GM19239 (cell line): ENCODE measurements around the gene USP13.

ENCODE experiments used
- DNase-seq: peaks from one replicate; pipeline ENCODE4 v3.0.0; 2011; ENCODE audit warnings: low spot score; ENCODE audit not compliant: insufficient read length
- FAIRE-seq: peaks from 2 replicates; lab custom pipeline; 2011; peaks lifted over from hg19 to GRCh38; lab: Jason Lieb, UNC

USP13 gene

GRCh38 chr3:179729981-179730380, 77.1 kb downstream of the USP13 start:
- FAIRE-seq (no peak), DNase-seq (no peak)

DNA sequence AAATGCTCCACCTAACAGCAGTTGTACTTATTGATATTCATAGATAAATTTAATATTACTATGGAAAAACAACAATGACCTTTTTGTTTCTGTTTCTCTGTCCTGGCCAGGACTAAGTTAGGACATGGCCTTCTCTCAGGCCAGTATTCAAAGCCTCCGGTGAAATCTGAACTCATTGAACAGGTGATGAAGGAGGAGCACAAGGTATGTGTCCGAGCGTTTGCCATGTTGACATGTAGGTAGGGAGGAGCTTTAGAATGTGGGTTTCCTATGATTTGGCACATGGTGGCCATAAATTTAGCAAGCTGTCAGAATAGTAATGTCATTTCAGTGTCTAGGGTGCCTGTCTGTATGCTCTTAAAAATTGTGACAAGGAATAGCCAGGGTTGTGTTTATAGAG, 77.7 kb downstream of the USP13 start:
- no peak for DNase-seq

DNA sequence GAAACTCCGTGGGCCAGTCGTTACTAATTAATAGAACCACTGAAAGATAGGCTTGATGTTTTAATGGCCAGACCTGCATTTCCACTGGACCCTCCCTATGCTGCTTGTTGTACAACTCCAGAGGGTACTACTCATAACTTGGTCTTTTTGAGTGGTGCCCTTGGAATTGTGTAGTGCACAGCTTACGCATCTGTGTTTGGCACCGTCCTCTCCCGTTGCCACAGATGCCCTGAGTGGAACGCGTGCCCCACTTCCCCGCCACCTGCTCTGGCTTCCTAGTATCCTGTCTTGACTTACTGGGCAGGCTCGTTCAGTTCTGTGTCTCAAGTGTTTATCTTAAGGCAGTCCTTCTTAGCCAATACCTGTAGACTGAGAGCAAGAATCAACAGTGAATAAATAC, 78.7 kb downstream of the USP13 start:
- no peak for DNase-seq
- no peak for FAIRE-seq

More for the DNA sequence above, 77.7 kb downstream of the USP13 start:
- no peak for FAIRE-seq

DNA sequence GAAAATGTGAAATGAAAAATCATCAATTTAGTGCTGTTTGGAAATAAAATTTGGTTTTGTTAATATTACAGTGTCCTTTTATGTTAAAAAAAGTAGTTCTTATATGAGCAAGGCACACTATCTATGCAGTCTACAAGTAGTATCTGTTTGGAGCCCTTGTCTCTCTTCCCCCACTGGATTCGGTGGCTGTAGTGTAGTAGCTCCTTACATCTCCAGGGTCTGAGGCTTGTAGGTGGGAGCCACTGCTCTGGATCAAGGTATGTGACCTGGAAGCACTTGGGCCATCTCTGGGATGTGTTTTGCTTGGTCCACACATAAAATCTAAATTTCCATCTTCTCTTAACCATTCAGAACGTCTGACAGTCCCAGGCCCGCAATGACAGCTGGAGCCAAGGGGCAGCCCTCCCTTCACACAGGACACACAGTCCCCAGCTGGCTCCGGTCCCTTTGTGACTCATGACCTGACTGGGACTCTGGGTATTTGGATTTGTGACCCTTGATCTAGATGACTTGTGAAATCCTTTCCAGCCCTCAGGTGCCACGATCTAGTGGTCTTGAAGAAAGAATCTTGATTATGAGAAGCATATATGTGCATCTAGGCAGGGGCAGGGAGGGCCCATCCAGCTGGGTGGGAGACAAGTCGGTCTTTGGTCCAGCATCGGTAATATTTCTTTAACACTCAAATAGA, 80.0 kb downstream of the USP13 start:
- FAIRE-seq (no peak), DNase-seq (no peak)

- FAIRE-seq (no peak), DNase-seq (no peak)
Measured at GRCh38 chr3:179733797-179734196, 81.0 kb downstream of the USP13 start.

DNA sequence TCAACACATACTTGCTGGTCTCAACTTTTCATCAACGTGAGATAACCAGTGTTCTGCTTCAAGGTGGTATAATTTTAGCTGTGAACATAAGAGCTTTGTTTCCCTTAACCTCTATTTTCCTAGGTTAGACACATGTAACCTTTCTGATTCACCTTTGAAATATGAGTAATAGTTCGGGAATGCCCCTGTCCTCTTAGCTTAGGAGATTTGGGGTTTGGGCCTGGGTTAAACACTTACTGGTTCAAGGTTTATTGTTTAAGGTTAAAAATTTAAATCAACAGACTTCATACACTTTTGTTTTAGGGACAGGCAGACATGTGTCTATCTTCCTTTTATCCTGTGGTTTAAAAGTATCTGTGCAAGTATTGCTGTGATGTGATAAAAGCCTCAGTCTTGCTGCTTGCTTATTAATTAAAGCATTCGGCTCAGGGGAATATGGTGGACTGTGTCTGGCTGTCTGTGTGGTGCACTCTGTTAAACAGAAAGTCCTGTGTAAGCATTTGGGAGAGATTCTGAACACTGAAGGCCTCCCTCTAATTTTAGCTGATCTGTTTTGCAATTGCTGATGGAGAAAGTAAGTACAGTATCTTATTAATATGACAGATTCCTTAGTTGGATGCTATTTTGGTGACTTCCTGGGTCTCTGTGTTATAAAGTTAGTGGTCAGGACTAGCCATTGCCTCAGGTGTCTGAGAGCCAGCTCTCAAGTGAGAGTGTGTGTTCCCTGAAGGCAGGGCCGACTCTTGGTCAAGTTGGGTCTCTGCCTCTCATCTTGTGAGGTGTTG, 81.8 kb downstream of the USP13 start:
- FAIRE-seq (no peak), DNase-seq (no peak)

DNA sequence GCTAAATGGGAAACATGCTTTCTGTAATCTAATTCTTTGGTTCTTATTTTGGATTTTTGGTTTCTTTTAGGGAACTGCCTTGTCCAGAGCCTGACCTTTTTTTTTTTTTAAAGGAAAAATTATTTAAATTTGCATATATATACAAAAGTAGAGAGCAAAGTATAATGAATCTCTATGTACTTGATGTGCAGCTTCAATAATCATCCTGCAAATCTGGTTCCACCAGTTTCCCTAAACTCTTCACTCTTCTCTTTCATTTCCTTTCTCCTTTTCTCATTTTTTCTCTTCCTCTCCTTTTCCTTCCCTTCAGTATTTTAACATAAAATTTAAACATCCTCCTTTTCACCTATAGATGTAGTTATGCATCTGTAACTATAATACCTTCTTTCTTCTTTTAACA, 82.5 kb downstream of the USP13 start:
- no peak for DNase-seq
- FAIRE-seq, result no peak

DNA sequence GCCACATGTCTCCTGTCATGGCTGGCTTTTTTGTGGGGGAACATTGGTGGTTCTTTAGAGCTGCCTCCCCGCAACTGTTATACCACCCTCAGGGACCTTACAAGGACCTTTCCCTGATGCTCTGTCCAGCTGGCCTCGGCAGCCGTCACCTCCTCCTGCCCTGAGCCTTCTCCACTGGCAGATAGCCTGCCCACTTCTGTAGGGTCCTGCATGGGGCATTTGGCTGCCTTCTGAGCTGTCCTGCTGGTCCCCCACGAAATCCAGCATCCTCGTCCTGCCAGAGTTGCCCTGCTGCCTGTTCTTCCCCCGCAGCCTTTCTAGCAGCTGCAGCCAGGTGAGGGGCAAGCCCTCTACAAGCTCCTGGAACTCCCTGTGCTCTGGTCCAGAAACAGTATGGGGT, 86.2 kb downstream of the USP13 start:
- FAIRE-seq (no peak), DNase-seq (no peak)

DNA sequence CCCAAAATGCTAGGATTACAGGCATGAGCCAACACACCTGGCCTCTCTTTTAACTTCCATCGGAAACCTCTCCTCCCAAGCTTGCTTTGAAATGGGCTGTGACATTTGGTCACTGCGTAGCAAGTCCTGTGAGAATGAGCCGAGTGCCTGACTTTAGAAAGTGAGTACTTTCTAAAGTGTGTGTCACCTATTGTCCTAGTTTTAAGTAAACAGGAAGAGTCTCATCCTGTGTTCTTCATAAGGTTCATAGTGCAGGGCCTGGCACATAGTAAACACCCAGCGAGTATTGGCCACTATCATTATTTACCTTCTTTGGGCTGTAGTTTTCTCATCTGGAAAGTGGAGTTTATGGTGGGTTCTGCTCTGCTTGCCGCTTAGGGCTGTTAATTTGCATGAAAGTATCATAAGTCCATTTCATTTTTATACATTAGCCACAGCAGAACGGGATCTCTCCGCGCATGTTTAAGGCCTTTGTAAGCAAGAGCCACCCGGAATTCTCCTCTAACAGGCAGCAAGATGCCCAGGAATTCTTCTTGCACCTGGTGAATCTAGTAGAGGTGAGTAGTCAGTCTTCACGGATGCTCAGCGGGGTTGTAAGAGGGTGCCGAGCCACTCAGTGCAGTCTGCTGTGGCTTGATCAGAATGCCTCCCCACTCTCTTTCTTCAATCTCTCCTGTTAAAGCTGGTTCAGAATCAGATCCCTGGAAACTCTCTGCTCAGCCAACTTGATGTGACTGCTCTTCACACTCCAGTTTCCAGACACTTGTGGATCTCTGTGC, 87.2 kb downstream of the USP13 start:
- FAIRE-seq (no peak), DNase-seq (no peak)

- FAIRE-seq (no peak), DNase-seq (no peak)
Measured at GRCh38 chr3:179743913-179744312, 91.1 kb downstream of the USP13 start.

DNA sequence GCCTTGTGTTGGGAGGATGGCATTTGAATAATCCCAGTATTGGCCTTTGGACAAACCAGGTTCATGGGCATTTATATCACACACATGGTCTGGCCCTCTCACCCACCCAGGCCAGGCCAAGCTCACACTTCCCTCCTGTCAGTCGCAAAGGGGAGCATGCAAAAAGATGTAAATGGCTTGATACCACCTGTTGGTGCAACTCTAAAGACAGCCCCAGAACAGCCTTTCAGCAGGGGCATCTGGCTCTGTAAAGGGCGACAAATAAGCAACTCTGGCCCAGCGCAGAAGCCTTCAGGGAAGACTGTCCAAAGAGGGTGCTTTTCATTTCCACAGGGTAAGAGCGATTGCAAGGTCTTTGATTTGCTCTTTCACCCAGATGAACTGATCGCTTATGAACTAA, 91.8 kb downstream of the USP13 start:
- FAIRE-seq, result no peak
- no peak for DNase-seq

GRCh38 chr3:179745079-179745478, 92.2 kb downstream of the USP13 start:
- no peak for DNase-seq
- no peak for FAIRE-seq

GRCh38 chr3:179745716-179746115, 92.9 kb downstream of the USP13 start:
- FAIRE-seq (no peak), DNase-seq (no peak)

GRCh38 chr3:179750720-179751328, 98.0 kb downstream of the USP13 start:
- DNase-seq, result no peak
- FAIRE-seq, result peak; percentile 31

GRCh38 chr3:179760944-179761343, 108.1 kb downstream of the USP13 start:
- DNase-seq, result no peak
- no peak for FAIRE-seq

DNA sequence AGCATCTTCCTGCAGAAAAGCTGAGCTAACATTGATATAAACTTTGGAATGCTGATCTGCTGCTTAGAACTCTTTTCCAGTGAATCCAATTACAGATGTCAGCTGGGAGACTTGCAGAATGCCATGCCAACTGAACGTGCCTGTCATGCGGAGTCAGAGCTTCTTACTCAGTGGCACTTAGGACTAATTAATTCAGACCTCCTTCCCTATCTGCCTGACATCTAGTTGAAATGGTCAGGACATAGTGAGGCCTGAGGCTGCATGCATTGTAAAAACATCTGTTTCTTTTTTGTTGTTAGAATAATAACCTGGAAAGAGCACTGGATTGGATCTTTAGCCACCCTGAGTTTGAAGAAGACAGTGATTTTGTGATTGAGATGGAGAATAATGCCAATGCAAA, 112.6 kb downstream of the USP13 start:
- no peak for FAIRE-seq
- DNase-seq, result no peak

DNA sequence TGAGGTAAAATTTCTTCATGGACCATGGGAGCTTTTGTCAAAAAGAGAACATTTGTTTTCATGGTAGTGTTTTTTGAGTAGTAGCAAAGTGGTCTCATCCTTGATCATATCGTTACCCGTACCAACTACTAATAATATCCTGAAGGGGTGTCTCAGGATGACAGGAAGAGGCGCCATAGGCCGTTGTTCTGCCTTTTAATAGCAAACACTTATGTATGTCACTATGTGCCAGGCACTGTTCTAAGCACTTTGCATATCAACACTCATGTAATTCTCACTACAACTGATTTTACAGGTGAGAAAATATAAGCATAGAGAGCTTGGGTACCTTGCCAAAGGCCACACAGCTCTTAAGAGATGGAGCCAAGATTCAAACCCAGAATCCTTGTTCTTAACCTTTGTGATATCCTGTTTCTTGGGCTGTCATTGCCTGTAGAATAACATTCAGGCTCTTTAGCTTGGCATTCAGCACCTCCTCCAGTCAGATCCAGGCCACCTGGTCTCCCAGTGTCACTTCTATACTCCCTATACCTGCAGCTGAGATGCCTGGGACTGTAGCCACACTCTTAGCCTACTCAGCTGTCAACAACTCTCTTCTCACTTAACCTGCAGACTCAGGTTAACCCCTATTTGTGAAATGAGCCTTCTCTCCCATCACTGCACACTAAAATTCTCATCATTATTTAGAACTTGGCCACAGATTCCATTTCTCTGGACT, 113.7 kb downstream of the USP13 start:
- DNase-seq (no peak), FAIRE-seq (no peak)

DNA sequence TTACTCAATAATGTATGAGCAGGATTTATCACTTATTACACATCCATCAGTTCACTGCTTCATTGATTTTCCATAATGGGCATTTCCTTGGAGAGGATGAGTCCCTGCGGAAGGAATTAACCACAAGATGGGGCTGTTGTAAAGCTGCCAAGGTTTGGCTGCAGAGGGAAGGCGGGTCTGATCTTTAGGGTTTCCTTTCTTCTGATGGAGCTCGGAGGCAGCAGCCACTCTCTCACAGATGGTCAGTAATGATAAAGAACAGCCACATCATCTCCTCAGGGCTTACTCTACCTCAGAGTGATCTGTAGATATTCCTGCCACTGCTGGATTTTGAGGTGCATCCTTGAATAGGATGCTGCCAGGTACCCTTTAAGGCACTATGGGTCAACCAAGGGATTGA, 115.2 kb downstream of the USP13 start:
- no peak for DNase-seq
- FAIRE-seq, result no peak

GRCh38 chr3:179769411-179770247, 116.8 kb downstream of the USP13 start:
- FAIRE-seq (no peak), DNase-seq (no peak)
